PC-9 (cell line): ENCODE data around the gene NCSTN. TPM values are rescaled to one million over a fixed set of nuclear protein-coding genes. Genes with fewer than 3 reads are reported as not detected.

ENCODE experiments used
- BruUV-seq: library from RNA; stranded (reverse); fragments of 400-500 nt; replicated peaks from 2 replicates; lab custom pipeline; 2021; lab: Mats Ljungman, UMichigan
- CTCF ChIA-PET: fragments of 300-600 bp; sonication (Branson Sonifier 250); formaldehyde crosslinking; loops from one replicate; lab custom pipeline; 2022; ENCODE audit warnings: antibody characterized with exemption; lab: Charles Lee
- POLR2A ChIA-PET: fragments of 300-600 bp; sonication (Branson Sonifier 250); formaldehyde crosslinking; loops from one replicate; lab custom pipeline; 2022; ENCODE audit warnings: antibody characterized with exemption; ENCODE audit not compliant: unreplicated experiment; lab: Charles Lee
- DNase-seq, 2 experiments: peaks; one replicate each; pipeline versions ENCODE4 v3.0.0 to v3.0.0-alpha.2; 2015 to 2022; ENCODE audit warnings: mixed read lengths in 1 of 2
- H2AFZ ChIP-seq: fragments of 200-600 bp; sonication (generic); 2 replicates; pipeline ENCODE4 v1.8.1; 2017; ENCODE audit warnings: antibody characterized with exemption
- H3F3A ChIP-seq: fragments of 200-600 bp; sonication (generic); 2 replicates; pipeline ENCODE4 v1.8.1; 2017; ENCODE audit warnings: antibody characterized with exemption, mild to moderate bottlenecking, low read depth; ENCODE audit not compliant: insufficient read depth
- H3K27ac ChIP-seq: fragments of 200-600 bp; sonication (generic); 2 replicates; pipeline ENCODE4 v1.6.1; 2016; ENCODE audit warnings: mixed run types
- H3K27me3 ChIP-seq: fragments of 200-600 bp; sonication (generic); 2 replicates; pipeline ENCODE4 v1.6.1; 2016; ENCODE audit warnings: low read depth, mixed run types; ENCODE audit not compliant: insufficient read depth
- H3K36me3 ChIP-seq: fragments of 200-600 bp; sonication (generic); 2 replicates; pipeline ENCODE4 v1.6.1; 2016; ENCODE audit warnings: low read depth, mixed run types
- H3K4me1 ChIP-seq: fragments of 200-600 bp; sonication (generic); replicated peaks from 2 replicates; pipeline ENCODE4 v1.6.1; 2016; ENCODE audit warnings: mixed run types; ENCODE audit not compliant: insufficient read depth
- H3K4me2 ChIP-seq: fragments of 200-600 bp; sonication (generic); 2 replicates; pipeline ENCODE4 v1.6.1; 2017; ENCODE audit warnings: mixed run types
- H3K4me3 ChIP-seq: fragments of 200-600 bp; sonication (generic); 2 replicates; pipeline ENCODE4 v1.6.1; 2016; ENCODE audit warnings: mixed run types
- H3K79me2 ChIP-seq: fragments of 200-600 bp; sonication (generic); 2 replicates; pipeline ENCODE4 v1.6.1; 2017; ENCODE audit warnings: low read depth, mixed run types
- H3K9me2 ChIP-seq: fragments of 200-600 bp; sonication (generic); 2 replicates; pipeline ENCODE4 v1.8.1; 2017; ENCODE audit warnings: mild to moderate bottlenecking; ENCODE audit not compliant: insufficient read depth
- H3K9me3 ChIP-seq: fragments of 200-600 bp; sonication (generic); 2 replicates; pipeline ENCODE4 v1.8.1; 2016; ENCODE audit warnings: low read depth; ENCODE audit not compliant: insufficient read depth
- H4K20me1 ChIP-seq: fragments of 200-600 bp; sonication (generic); 2 replicates; pipeline ENCODE4 v1.8.1; 2017; ENCODE audit not compliant: insufficient read depth
- CTCF ChIP-seq: fragments of 200-600 bp; sonication (generic); conservative IDR thresholded peaks from 2 replicates; pipeline ENCODE4 v1.6.1; 2017; ENCODE audit warnings: mixed run types, antibody characterized with exemption, mild to moderate bottlenecking, moderate library complexity
- EZH2 ChIP-seq: fragments of 200-600 bp; sonication (generic); IDR thresholded peaks from 2 replicates; pipeline ENCODE4 v1.8.0; 2017; ENCODE audit warnings: antibody characterized with exemption, low read depth
- intact Hi-C: fragments of 100-400 bp; cut with micrococcal nuclease; formaldehyde crosslinking; loops from one replicate; pipeline ENCODE4 v1.10.0; 2022; ENCODE audit not compliant: unreplicated experiment
- total RNA-seq: library from RNA; stranded (reverse); gene quantifications from 2 replicates; pipeline ENCODE4 v1.2.3, GENCODE V29; 2021

NCSTN gene
- total RNA-seq, 1 experiment from 2014 or later, result 55.8 TPM

- Histone ChIP-seq H3K36me3 (peaks cover 8% of the 10 kb centered on the region; the same call in 1 of the 2 replicates), H3K4me2 (no peak overlapping the region), H3K9me3 (no peaks in the 10 kb centered on the region), H3K4me3 (no peak overlapping the region), H3K27me3 (no peaks in the 10 kb centered on the region), H3K4me1 (no peaks in the 10 kb centered on the region), H3F3A (no peaks in the 10 kb centered on the region), H3K27ac (no peak overlapping the region), H2AFZ (no peak overlapping the region), H4K20me1 (no peaks in the 10 kb centered on the region), H3K79me2 (no peaks in the 10 kb centered on the region), H3K9me2 (no peaks in the 10 kb centered on the region)
- ChIA-PET POLR2A (no interaction called here), CTCF (no interaction called here)
- no peak for DNase-seq
- BruUV-seq, result no TSS peak
- TF ChIP-seq EZH2, result no peak
- intact Hi-C loops, result no loop called here
Measured at GRCh38 chr1:160358073-160358472, 14.9 kb downstream of the NCSTN start.

- DNase-seq, result peak in 1 of 2 experiments; percentile 28
- no peaks in the 10 kb centered on the region for H3K79me2 ChIP-seq
- BruUV-seq, result no TSS peak
- 0 out of 2 replicates have a peak, but pooled peaks cover 7% of the 10 kb centered on the region for H3K36me3 ChIP-seq
- H3K4me3 ChIP-seq, result no peak overlapping the region
- CTCF ChIA-PET, result no interaction called here
- no peaks in the 10 kb centered on the region for H3F3A ChIP-seq
- H4K20me1 ChIP-seq, result no peaks in the 10 kb centered on the region
- intact Hi-C loops, result no loop called here
- TF ChIP-seq EZH2 (no peak), CTCF (no peak)
- no peaks in the 10 kb centered on the region for H3K4me1 ChIP-seq
- no peak overlapping the region for H2AFZ ChIP-seq
- H3K9me3 ChIP-seq, result no peaks in the 10 kb centered on the region
- no peak overlapping the region for H3K27ac ChIP-seq
- H3K9me2 ChIP-seq, result no peaks in the 10 kb centered on the region
- H3K27me3 ChIP-seq, result no peaks in the 10 kb centered on the region
- H3K4me2 ChIP-seq, result no peak overlapping the region
- POLR2A ChIA-PET, result no interaction called here
Measured at GRCh38 chr1:160359559-160360226, 16.5 kb downstream of the NCSTN start.

- Histone ChIP-seq H3K27me3 (no peaks in the 10 kb centered on the region), H3K9me3 (no peaks in the 10 kb centered on the region), H3K4me1 (no peaks in the 10 kb centered on the region), H3K27ac (no peak overlapping the region), H3K9me2 (no peaks in the 10 kb centered on the region), H3K4me2 (no peak overlapping the region), H3K79me2 (no peaks in the 10 kb centered on the region), H3K36me3 (0 out of 2 replicates have a peak, but pooled peaks cover 1% of the 10 kb centered on the region), H4K20me1 (no peaks in the 10 kb centered on the region), H3F3A (no peaks in the 10 kb centered on the region), H2AFZ (no peak overlapping the region), H3K4me3 (no peak overlapping the region)
- CTCF ChIA-PET, result no interaction called here
- intact Hi-C loops, result no loop called here
- POLR2A ChIA-PET, result no interaction called here
- TF ChIP-seq CTCF (no peak), EZH2 (no peak)
- DNase-seq, result peak in 1 of 2 experiments; percentile 11
- BruUV-seq, result no TSS peak
Measured at GRCh38 chr1:160360227-160360695, 17.1 kb downstream of the NCSTN start.
